HG03378 (cell line): ENCODE measurements around the gene HSD11B2.

Source experiments
- ATAC-seq: cut with Tn5 transposase; IDR thresholded peaks from one replicate; pipeline ENCODE4 v1.9.1; 2021; ENCODE audit warnings: mild to moderate bottlenecking, moderate library complexity; ENCODE audit not compliant: unreplicated experiment

The HSD11B2 gene

DNA sequence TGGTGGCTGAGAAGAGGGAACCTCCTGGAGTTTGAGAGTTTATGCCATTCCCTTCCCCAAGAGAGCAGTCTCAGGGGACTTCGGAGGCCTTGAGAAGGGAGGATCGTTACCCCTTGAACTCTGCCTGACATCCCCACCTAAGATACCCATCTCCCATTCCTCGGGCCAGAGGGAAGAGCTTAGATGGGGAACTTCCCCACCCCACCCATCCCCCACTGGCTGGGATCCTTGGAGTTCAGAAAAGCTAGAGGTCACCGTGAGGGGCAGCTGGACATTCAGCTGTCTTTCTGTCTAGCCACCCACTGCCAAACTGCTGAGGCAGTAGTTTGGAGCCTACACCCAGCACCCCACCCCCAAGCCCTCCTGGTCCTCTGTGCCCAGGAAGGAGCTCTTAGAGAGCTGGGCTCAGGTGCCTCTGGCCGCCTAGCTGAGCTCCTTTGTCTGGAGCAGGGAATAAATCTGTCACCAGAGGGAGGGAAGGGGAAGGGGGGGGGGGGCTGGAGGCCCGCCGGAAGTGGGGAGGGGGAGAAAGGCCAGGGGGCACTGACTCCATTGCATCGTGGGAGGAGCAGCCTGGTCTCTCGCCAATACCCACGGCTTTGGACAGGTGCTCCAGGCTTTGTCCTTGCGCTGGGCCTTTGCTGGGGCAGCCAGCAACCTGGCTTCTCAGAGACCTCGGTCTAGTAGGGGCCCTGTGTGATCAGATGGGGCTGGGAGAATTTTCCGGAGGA, 1.0 kb downstream of the HSD11B2 start:
- no peak for ATAC-seq

DNA sequence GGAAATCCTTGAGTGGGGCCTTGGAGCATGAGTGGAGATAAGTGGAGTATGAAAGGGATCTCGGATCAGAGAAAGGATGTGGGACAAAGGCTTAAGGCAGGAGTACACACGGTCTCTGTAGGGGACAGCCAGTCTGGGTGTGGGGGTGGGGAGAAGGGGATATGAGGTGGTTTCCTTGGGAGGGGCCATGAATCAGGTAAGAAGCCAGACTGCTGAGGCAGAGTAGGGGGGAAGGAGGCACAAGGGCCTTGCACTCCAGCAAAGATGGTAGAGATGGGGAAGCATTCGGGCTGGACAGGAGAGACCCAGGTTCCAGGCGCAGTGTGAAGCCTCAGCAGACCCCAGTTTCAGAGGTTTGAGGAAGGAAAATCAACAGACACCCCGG, 1.6 kb downstream of the HSD11B2 start:
- ATAC-seq: no peak

DNA sequence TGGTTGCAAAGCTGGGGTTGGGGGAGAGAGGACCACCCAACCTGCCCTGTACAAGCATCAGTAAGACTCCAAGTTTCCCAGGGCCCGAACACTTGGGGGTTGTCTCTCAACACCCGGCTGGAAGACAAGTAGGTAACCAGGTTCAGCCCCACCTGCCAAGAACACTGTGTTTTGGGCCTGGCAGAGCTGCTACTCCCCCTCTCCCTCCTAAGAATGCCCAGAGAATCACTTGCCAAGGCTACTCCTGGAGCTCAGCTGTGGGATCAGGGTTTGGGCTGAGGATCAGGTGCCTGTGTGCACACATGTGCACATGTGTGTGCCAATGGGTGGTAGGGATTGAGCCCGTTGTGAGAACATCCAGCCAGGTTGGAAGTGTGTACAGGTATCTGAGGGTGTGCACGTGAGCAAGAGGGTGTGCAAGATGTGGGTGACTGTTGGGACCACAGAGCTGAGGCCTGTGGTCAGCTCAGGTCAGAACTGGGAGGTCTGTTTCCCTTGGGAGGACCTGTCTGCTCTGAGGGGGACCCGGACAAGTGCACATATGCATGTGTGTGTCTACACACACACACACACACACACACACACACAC, 2.3 kb downstream of the HSD11B2 start:
- ATAC-seq: no peak

DNA sequence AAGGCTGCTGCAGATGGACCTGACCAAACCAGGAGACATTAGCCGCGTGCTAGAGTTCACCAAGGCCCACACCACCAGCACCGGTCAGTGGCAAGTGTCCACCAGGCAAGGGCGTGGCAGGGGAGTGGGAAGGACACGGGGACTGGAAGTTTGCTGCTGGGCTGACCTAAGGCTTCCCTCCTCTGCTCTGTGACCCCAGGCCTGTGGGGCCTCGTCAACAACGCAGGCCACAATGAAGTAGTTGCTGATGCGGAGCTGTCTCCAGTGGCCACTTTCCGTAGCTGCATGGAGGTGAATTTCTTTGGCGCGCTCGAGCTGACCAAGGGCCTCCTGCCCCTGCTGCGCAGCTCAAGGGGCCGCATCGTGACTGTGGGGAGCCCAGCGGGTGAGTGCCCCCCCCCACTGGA, 4.8 kb downstream of the HSD11B2 start:
- no peak for ATAC-seq

DNA sequence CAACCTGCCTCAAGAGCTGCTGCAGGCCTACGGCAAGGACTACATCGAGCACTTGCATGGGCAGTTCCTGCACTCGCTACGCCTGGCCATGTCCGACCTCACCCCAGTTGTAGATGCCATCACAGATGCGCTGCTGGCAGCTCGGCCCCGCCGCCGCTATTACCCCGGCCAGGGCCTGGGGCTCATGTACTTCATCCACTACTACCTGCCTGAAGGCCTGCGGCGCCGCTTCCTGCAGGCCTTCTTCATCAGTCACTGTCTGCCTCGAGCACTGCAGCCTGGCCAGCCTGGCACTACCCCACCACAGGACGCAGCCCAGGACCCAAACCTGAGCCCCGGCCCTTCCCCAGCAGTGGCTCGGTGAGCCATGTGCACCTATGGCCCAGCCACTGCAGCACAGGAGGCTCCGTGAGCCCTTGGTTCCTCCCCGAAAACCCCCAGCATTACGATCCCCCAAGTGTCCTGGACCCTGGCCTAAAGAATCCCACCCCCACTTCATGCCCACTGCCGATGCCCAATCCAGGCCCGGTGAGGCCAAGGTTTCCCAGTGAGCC, 5.8 kb downstream of the HSD11B2 start:
- no peak for ATAC-seq

DNA sequence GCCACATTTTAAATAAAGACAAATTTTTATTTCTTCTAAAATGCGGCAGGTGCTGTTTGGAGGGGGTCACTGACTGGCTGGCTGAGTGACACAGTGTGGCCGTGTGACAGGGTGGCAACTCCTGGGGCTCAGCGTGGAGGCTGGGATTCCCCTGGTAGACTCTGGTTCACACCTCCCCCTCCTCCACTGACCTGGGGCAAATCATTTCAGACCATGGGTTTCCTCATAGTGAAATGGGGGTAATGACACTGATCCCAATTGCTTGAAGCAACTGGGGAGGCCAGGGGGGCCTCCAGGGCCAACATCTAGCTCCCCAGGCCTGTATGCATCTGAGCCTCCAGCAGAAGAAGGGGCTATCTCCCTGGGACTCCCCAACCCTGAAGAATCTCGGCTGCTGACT, 6.6 kb downstream of the HSD11B2 start:
- ATAC-seq: no peak

DNA sequence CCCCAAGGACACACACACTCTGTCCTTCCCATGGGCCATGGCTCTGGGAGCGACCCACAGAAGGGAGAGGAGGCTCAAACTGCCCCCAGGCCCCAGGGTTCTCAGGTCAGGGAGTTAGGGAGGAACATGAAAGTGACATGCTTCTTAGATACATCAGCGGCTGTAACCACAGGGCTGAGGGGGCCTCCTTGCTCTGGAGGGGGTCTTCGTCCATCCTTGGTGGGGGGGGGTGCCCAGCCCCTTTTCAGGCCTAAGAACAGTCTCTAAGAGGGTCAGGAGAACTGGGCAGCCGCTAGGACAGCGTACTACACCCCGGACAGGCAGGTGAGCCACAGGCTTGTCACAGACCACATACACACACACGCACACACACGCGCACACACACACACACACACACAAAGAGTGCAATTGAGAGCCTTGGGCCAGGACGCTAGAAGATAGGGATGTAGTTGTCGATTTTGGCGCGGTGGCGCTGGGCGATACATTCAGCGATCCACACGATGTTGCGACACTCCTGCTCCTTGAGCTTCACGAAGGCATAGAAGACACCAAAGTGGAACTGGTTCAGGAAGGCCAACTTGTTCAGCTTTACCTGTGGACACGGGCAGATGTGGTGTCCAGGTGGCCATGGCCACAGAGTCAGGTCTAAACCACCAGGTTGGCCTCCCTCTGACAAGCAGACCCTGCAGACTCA, 7.3 kb downstream of the HSD11B2 start:
- ATAC-seq: no peak

DNA sequence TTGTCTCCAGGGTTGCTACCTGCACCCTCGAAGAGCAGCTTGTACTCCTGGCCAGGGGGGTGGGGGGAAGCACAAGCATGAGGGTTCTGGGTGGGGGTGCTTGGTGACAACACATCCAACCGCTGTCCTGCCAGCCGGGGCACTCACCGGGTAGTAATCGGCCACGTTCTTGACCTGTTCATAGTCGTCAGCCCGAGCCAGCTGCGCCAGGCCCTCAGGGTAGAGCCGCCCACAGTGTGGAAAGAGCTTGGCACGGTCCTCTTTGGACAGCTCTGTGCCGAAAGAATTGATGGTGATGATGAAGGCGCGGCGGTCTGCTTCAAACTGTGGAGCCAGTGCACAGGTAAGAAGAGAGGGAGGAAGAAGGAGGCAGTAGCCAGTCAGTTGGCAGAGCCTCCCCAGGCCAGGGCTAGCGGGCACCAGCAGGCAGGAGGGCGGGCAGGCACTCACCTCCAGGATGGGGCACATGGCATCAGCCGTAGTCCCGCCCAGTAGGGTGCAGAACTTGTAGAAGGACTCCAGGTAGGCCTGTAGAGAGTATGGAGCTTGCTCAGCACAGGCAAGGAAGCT, 8.0 kb downstream of the HSD11B2 start:
- ATAC-seq: no peak

DNA sequence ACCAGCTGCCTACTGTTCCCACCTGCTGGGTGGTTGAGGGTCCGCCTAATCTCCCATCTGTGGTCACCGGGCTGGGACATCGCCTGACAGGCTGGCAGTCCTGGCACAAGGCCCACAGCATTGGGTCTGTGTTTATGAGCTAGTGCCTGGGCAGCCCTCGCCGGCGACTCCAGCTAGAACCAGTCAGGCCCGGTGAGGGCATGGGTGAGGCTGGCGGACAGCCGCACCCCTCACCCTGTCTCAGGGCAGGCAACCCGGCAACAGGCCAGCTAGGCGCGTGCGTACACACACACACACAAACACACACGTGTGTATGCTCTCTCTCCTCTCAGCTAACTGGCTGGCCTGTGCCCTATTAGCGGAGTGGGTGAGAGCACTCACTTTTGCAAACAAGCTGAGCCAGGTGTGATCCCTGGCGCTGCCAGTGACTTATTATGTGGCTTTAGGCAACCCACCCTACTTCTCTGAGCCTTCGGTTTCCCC, 10.4 kb downstream of the HSD11B2 start:
- no peak for ATAC-seq

DNA sequence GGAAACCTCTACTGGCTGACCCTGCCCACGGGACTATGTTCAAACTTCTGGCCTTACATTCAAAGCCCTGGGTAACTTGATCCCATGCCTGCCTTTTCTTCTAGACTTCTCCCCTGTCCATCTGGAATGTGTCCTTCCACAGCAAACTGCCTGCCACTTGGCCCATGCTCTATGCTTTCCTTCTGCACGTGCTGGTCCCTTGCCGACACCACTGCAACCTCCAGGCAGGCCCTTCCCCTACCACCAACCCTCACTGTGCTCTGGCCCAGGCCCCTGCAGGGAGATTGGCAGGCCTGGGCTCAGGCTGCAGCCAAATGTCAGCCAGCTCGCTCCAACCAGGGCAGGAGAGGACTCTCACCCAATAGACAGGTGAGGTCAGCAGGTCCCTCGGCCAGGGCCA, 11.0 kb downstream of the HSD11B2 start:
- no peak for ATAC-seq

DNA sequence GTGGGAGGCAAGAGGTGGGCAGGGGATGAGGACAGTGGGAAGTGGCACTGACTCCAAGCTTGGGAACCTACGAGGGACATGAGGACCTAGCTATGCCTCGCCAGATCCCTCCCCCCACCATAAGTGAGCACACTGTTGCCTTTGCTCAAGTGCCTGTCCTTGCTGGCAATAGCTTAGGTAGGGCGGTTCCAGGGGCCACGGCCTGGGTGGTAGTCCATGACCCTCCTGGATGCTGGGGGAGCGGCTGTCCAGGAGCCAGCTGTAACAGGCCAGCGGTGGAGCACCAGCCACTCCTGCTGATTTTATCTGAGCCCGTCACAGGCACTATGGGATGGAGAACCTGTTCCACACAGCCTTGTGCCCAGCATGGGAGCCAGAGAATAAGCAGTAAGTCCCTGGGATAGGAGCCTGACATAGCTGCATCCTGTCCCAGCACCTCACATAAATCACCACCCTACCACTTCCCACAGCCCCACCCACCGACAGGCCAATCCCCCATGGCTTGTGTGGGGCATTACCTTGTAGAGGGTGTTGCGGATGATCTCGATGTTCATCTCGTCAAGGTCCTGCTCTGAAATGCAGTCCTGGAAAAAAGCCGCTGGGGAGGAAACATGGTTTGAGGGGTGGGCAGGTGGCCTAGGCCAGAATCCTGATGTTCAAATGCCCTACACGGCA, 11.8 kb downstream of the HSD11B2 start:
- no peak for ATAC-seq

DNA sequence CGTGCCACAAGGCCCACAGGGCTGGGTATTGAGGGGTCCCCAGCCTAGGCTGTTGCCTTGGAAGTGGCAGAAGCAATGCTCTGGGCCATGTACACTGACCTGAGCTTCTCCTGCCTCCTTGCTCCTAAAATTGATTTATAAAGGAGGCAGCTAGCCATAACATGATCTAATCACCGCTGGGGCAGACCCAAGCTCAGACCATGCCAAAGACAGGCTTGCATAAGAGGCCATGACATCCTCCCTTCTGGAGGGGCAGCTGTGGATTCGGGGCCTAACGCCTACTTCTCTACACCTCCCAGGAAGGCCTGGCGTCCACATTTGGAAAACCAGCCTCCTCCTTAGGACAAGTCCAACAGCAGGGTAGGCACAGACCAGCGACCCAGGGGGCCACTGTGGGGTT, 12.3 kb downstream of the HSD11B2 start:
- no peak for ATAC-seq

DNA sequence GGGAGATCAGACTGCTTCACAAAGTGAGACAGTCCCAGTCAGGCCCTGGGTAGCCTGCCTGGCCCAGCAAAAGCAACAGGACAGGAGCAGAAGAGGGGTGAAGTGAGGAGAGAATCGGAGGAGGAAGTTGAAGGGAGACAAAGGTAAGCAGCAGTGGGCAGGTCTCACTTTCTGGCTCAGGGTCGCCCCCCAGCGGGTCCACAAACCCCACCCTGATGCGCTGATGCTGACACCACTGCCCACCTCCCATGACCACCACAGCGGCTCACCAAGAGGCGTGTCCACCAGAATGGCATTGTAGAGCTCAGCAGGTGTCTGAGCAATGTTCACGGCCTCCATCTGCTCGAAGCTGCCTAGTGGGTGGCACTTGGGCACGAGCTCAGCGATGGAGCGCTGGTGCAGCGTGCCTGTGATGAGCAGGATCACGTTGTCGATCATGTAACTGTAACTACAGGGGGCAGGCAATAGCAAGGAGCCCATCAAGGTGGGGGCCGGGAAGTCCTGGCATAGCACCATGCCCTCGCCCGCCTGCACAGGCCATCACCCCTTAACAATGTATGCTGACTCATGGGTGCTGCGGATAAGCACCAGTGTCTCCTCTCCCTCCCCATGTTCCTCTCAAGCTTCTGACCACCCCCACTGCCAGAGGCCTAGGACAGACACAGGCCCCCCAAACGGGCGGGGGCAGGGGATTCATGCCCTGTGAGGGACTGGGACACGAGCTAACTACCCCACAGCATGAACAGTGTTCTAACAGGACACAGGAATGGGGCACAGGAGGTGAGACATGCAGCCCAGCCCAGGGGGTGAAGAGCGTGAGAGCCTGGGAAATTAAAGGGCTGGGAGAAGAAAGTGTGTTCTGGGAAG, 13.6 kb downstream of the HSD11B2 start:
- ATAC-seq: no peak

DNA sequence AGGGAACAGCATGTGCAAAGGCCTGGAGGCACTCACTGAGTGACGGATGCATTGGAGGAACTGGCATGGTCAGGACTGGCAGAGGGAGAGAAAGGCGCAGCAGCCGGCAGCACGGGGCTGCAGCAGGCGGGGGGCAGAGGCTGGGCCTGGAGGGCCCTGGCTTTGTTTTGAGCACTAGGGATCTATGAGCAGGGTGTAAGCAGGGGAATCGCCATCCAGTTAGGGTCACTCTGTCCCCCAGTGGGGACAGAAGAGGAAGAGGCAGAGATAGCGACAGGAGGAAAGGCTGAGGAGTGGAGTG, 14.2 kb downstream of the HSD11B2 start:
- ATAC-seq: no peak

DNA sequence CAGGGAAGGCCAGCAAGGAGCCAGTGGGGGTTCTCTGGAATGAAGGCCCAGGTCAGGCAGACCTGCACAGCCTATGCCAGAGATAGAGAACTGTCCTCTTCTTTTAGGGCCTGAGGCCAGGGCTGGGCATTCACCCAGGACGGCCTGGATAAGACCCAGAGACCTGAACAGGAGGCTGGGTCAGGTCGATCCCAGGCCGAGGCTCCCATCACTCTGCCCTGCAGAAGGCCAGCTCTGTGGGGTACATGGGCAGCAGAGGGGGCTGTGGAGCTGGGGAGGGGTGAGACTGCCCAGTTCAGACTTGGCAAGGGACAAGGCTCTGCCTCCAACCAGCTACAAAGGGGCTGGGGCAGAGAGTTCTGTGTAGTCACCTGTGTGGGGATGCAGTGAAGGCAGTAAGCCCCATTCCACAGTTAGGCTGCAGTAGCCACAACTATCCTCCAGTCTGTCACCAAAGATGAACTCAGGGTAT, 14.6 kb downstream of the HSD11B2 start:
- ATAC-seq: no peak

DNA sequence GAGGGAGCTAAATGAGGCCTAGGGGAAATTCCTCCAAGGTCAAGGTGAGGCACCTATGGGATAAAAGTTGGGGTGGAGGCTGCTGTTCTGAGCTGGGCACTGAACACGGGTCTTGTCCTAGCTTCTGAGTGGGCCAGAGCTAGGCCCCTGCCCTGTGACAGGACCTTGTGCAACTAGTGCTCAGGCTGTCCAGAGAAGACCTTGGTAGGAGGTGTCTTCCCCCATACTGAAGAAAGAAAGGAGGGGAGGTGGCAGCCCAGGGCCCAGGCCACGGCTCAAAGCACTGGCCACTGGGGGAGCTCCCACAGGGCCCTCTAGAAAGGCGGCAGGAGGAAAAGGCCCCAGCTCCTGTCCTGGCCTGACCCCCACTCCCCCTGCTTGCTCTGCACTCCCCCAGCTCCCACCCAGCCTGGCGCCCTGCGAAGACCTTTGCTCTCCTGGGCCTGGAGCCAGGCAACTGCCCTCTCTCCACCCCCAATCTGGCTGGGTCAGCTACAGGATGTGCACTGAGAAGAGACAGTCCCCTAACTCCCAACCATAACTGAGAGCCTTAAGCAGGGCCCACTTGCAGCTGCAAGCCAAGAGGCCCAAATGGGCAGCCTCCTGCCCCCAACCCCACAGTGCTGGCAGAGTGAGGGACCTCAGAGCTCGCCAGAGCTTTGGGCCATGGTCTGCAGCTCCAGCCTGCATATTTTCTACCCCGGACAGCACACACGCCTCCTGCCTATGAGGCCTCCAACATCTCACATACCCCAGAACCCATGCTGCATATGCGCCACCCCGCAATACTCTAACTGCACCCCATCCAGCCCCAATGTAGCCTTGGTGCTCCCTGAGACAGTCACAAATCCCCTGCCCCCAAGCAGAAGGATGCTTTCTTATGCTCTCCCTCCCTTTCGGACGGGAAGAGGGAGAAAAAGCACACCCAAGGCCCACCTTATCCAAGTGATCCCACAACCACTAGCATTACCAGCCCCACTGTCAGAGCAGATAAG, 15.3 kb downstream of the HSD11B2 start:
- ATAC-seq: no peak

DNA sequence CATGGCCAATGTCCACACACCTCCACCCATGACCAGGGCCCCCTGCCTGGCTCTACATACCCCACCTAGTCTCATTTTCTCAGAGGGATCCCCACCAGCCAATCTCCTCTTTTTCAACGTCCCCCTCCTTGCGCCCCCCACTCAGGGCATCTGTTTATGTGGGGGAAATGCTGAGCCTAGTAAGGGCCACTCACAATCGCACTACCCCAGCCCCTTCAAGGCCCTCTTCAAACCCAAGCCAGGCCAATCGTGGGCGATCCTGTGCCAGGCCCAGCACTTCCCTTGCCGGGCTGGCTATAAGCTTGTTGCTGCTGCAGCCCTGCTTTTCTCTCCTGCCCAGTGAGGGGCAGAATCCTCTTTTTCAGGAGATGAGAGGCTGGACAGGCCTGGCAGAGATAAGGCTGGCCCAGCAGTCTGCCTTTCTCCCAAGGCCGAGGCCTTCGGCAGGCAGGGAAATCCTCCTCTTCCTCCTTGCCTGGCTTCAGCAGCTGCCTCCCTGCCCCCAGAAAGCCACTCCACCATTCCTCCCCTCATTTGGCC, 16.1 kb downstream of the HSD11B2 start:
- ATAC-seq: no peak

DNA sequence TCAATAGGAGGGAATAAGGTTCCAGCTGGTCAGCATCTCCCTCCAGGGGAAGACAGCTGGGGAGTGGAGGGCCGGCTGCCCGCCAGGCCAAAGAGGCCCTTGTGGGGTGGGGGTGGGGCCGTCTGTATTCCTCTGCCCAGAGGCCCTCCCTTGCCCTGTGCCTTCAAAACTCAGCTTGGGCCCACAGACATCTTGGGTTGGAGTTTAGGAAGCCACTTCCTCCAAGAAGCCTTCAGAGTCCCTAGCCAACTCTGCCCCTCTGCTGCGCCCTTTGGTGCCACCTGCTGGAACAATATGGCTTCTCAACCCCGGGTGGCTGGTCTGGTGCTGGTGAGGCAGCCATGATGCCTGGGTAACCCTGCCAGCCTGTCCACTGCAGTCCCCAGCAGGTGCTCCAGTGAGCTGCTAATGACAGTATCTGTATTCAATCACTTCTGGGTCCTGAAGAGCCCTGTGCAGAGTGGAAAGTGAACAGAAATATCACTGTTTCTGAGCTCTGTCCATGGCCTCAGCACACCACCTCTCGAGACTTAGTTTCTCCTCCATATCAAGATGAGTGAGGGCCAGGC, 16.7 kb downstream of the HSD11B2 start:
- ATAC-seq: no peak
